GM18499 (cell line): ENCODE data around the gene CDC14C.
"Not testable (repeated sequence)": the region's sequence is repeated elsewhere in the genome, so short reads cannot be mapped to it uniquely, and the experiment has no call there.

Experiments
- ATAC-seq: cut with Tn5 transposase; IDR thresholded peaks from one replicate; pipeline ENCODE4 v1.9.1; 2021; ENCODE audit warnings: moderate number of reproducible peaks; ENCODE audit not compliant: insufficient read depth, unreplicated experiment

Gene CDC14C

DNA sequence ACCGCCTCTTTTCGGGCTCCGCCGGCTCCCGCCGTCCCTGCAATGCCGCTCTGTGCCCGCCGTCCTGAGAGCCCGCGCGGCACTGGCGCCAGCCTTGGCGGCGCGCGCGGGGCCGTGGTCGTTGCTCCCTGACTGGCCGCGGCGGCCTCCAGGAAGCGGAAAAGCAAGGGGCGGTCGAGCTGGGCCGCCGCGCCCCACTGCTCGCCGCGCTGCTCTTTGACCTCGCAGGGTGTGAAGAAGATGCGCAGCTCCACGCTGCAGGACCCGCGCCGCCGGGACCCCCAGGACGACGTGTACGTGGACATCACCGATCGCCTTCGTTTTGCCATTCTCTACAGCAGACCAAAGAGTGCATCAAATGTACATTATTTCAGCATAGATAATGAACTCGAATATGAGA, at the start of gene CDC14C:
Gene CDC14C, plus strand, starts transcription at position 115 of the 400 bp plus-strand sequence. Its CDS starts 126 bp downstream, at position 241.
- no peak for ATAC-seq

DNA sequence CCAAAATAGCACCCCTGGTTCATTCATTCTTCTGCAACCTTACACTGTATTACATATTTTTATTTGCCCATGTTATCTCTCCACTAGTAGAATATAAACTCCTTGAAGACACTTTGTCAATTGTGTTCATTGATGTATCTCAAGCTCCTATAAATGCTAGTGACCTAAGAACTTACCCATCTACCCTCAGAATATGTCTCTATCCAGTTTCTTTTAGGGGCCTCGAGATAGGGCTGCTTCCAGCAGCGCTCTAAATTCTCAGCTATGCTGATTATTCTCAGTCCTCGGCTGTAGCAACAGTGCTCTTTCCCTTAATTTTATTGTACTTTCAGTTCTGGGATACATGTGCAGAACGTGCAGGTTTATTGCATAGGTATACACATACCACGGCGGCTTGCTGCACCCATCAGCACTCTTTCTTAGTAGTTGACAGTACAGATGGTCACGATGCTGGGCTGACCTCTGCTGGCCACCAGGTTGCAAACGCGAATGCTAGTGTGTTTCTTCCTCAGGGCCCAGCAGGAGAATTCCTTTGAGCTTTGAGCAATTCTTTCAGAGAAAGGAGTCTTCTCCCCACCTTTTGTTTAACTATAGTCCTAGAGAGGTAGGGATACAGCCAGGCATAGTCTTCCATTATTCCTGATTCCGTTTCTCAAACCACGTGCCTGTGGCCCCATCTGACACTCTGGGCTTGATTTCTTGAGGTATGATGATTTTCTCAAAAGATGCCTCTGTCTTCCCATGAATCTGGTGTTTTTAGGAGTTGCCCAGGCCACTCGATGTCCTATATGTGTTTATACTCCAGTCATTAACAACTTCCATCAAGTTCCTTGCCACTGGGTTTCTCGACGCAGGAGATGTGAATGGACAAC, 49.1 kb upstream of the CDC14C start:
- no peak for ATAC-seq

DNA sequence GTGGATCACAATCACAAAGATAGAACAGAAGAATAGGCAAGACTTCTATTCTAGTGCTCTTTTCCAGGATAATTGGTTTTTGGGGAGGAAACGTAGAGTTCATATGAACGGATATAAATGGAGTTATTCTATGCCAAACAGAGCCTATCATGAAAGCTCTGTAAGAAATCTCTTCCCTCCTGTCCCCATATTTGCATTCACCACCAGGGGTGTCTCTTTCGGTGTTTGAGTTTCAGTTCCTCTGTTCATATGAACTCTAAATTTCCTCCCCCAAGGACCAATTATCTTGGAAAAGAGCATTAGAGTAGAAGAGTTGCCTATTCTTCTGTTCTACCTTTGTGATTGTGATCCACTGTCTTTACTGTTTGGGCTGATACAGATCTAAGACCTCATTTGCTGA, 48.3 kb upstream of the CDC14C start:
- no peak for ATAC-seq

DNA sequence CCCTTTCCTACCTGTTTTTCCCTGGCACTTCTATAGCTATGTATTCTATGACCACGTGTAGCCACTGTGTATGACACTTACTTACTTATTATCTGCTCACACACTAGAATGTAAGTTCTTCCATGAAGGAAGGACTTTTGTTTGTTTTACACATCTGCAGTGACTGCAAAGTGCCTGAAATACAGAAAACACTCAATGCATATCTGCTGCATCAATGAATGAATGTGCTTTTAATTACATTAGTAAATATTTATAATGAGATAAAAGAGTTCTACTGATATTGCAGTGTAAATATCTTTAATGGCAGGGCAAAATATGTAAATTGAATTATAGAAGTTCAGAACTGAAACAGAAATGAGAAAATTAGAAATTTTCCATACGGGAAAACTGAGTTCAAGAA, 43.5 kb upstream of the CDC14C start:
- ATAC-seq, result no peak

DNA sequence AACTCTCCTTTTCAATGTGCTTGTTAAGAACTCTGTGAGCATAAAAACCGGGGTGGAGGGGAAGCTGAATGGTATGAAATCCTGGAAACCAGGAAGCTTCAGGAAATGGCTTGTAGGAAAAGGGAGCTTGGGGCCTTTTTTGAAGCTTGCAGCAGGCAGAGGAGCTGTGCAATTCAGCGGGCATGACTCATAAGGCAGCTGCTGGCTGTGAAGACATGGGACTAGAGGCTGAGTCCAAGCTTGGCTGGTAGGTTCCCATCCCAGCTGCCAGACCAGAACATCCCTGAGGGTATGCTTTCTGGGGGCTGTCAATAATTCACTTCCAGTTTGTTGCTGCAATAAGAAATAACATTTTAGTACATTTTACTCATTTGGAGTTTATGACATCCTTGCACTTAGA, 36.8 kb upstream of the CDC14C start:
- no peak for ATAC-seq

DNA sequence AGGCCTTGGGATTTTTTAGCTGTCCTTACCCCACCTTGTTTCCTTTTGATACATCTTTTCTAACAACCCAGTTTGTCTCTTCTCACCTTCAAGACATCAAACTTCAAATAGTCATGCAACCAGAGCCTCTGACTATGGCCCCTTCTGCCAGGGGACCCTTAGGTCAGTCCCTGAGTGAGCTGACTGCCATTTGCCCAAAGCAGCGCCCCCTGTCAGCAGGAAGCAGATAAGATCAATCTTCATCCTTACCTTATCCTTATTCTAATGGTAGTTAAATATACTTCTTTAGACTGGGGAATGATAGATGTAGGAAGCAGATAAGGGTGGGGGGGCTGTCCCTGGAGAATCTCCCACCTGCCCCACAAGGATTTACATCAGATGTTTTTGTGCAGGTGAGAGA, 29.8 kb upstream of the CDC14C start:
- no peak for ATAC-seq

DNA sequence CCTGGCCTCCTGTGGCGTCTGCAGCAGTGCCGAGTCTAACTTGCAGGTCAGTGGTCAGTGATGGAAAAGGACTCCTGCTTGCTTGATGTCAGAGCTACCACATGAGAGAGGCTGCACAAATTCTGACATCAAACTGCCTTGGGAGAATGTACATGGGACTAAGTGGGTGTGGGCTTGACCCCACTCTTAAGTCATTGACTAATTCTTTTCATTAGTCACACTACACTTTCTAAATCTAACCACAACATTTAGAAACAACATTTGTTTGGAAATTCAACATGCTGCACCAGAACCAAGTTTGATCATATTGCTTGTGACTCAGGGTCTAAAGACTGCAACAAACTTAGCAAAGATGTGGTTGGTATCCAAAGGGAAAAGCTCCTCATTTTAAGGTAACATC, 24.4 kb upstream of the CDC14C start:
- ATAC-seq, result no peak

DNA sequence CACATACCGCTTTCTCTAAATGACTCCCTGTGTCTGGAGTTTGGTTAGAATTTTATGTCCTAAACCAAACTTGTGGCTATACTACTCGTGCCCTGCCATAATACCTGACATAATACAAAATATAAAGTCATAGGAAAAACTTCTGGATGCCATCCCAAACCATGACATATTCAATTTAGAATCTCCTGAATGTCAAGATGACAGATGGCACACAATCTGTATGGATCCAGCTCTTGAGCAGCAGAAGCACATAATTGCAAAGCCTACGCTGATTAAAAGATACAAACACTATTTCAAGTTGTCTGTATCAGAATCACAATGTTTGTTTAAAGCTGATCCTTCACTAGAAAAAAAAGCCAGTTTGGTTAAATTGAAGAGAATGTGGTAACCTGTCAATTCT, 22.4 kb upstream of the CDC14C start:
- no peak for ATAC-seq

DNA sequence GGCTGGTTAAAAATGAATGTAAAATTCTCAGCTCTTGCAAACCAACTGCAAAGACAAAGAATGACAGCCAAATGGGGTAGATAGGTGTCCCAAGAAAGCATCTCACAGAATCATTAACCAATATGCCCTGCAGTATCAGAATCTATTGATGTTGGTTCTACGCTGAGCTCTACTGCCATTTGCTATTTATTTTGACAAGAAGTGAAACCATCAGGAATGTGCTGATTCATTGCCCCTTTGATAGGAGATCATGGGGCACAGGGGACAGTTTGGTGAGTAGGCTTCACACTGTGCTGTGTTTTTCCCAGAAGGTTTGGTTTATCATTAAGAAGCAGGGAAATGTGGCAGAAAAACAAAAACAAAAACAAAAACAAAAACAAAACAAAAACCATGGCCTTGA, 19.4 kb upstream of the CDC14C start:
- no peak for ATAC-seq

DNA sequence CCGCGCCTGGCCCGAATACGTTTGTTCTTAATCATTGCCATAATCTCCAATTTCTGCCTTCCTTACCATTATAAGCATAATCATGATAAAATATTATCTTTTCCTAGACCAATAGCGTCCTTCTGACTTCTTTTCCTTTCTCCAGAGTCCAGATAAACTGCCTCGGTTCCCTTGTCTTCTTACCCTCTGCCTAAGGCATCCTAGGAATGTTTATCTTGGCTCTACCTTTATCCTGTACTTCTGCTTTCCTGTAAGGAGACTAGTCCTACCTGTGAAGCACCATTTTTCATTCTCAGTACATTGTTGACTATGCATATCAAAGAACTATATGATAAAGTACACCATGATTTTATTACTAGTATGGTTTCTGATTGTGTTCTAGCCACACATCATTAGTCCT, 18.7 kb upstream of the CDC14C start:
- not testable (repeated sequence) for ATAC-seq

DNA sequence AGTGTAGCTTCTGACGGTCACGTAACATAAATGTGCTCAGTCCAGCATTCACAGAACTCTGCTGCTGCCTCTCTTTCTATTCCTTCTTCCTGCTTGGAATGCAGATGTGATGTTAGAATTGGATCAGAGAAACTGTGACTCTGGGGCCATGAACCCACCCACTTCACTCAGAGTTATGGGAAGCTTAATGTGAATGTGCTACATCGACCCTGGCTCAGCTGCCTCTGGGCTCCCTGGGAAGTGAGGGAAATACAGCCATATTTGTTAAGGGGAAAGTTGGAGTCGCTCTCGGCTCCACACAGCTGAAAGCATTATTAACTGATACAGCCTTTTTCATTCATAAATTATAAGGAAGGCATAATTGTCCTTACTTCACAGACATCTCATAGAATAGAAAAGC, 14.5 kb upstream of the CDC14C start:
- ATAC-seq, result not testable (repeated sequence)

DNA sequence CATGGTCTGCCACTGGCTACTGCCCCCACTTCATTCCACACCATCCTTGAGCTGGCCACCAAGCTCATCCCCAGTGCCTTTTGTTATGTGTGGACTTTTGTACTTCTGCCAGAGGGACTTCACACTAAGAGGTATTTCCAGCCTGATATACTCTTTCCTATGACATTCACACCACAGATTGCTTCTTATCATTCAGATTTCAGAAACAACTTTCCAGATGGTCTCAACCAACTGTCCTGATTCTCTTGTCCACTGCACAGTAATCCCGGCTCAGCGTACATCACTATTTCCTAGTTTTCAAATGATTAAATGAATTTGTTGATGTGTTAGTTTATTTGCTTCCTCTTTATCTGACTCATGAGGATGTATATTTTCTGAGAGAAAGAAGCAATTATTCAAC, 7.1 kb downstream of the CDC14C start:
- no peak for ATAC-seq

DNA sequence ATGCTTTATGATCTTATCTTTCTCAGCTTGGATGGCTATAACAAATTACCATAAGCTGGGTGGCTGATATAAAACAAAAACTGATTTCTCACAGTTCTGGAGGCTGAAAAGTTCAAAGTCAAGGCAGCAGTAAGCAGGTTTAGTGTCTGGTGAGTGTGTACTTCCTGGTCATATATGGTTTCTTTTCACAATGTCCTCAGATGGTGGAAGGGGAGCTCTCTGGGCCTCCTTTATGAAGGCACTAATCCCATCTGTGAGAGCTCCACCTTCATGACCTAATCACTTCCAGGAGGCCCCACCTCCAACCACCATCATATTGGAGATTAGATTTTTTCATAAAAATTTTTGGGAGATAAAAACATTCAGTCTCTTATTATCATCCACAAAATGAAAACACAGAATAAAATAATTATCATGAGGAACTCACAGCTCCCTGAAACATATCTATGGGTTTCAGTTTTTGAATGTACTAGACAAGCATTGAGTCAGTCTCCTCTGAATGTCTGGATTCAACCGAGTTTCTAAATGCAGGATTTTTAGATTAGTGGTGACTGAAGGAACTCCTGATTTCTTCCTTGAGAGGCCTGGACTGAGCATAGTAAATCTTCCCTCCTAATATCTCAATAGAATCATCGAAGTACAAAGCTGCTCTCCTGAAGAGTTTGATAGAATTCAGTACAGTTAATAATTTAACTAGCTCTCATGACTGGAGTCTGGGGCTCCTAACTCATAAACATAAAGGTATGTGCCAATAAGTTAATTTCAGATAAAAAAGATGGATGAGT, 8.0 kb downstream of the CDC14C start:
- ATAC-seq, result no peak

DNA sequence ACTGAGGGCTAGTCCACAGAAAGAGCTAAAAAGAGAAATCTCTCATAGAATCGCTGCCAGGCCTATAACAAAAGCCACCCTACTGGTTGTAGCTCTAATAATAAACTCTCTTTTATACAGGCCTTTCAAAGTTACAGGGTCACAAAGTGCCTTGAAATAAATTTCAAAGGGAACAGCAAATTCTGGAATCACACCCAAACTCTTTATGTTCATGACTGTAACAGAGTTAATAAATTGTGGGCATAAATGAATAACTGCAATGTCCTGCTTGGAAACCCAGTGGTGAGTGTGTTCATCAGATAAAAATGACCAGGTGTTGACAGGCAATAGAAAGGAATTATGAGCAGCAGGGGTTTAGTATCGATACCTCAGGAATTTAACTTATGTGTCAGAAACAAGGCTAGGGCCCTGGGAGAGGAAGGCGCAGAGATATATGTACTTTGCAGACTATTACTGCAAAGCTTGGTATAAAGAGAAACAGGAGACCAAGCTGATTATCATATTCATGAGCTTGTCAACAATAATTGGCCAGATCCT, 9.3 kb downstream of the CDC14C start:
- no peak for ATAC-seq

DNA sequence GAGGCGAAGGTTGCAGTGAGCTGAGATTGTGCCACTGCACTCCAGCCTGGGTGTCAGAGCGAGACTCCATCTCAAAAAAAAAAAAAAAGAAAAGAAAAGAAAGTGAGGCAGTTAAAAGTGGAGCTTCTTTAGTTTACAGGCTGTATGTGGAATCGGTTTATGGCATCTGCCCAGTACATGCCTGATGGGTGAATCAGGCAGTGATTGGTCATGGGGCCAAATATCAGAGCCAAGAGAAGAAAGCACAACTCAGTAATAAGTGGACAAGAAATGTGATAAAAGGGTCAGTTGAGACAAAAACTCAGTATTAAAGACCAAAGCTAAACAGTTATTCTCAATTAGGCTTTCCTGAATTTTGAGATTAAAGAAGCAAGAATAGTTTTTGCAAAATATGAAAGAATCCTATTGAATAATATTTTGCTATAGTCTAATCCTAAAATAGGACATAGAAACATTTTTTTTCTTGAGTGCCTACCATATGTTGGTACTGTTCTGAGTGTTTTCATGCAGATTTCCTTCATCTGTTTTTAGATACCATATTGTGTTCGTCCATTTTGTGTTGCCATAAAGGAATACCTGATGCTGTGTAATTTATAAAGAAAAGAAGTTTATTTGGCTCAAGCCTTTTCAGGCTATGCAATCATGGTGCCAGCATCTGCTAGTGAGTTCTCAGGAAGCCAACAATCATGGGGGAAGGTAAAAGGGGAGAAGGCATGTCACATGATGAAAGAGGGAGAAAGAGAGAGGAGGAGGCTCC, 14.4 kb downstream of the CDC14C start:
- ATAC-seq, result no peak

DNA sequence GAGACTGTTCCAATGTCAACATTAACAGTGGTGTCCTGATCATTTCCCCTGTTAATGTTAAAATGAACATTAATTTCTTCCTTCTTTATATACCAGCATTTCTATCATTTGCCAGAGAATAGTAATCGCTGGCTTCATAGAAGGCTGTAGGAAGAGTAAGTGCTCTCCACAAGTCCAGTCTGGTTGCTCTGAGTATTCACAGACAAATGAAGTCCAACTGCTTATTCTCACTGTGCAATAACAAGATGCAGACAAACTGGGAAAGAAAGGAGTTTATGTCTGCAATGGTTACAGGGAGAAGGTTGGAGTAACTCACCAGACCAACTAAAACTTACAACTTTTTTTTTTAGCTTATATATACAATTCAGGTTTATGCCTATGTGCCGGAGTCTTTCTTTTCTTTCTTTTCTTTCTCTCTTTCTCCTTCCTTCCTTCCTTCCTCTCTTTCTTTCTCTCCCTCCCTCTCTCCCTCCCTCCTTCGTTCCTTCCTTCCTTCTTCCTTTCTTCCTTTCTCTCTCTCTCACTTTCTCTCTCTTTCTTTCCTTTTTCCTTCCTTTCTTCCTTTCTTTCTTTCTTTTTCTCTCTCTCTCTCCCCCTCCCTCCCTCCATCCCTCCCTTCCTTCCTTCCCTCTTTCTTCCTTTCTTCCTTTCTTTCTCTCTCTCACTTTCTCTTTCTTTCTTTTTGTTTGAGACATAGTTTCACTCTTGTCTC, 19.1 kb downstream of the CDC14C start:
- ATAC-seq, result no peak

DNA sequence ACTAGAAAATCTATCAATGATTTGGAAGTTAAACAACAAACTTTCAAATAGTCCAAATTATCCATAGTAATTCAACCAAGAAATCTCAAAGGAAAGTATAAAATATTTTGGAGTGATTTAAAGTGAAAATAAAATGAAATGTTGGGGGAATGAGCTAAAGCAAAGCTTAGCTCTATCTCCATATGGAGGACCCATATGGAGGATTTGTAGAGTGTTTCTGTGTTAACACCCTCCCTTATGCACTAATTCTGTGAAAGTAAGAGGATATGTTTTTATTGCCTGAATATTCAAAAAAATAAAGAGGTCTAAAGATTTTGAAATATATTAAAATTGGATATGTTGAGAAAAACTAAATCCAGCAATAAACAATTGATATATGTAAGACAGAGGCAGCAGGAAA, 31.6 kb downstream of the CDC14C start:
- no peak for ATAC-seq

DNA sequence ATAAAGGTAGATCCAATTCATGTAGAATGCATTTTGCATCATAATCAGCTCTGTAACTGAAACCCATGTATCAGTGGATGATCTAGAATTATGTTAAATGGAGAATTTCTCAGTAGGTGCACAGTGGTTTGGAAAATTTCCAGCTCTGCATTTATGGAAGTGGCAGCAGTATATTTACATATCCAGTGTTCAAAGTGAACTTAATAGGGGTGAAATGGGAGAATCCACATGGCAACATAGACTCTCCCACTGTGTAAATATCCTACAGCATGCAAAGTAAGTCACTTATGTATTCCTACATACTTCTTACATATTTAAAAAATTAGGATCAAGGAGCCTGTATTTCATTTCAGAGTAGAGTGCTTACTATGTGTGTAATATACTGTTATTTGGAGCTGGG, 35.3 kb downstream of the CDC14C start:
- no peak for ATAC-seq

DNA sequence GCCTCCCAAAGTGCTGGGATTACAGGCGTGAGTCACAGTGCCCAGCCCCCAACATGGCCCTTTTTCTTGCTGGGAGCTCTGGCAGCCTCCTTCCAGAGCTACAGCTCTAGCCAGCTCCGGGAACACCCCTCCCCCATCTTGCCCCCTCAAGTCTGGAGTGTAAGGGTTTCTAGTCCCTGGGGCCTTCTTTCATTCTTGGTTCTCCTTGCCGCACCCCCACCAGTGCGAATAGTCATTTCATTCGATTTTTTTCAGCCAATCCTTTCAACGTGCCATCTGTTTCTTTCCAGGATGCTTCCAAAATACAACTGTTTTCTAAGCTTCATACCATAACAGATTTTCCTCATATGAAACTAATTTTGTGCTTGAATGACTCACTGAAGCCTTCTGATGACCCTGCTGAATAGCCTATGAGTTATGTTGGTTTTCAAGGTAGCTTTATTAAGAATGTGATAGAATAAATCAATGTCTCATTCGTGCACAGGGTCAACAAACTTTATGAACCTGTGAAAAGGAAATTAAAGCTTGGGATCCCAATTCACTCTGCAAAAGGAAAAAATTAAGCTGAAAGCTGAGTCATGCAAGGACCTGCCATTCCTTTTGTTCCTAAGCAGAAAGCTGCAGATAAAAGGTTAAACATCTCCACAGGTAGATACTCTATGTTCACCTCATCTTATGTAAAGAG, 38.6 kb downstream of the CDC14C start:
- ATAC-seq, result no peak
